Activated CD4-positive, CD25-positive, alpha-beta regulatory T cell (primary cell): ENCODE data around the gene LRTM2.
"Not testable (repeated sequence)": the region's sequence is repeated elsewhere in the genome, so short reads cannot be mapped to it uniquely, and the experiment has no call there.

Experiments used
- DNase-seq, 4 experiments: peaks; one replicate each; lab custom pipeline; 2025; lab: John Stamatoyannopoulos, UW

The LRTM2 gene

DNA sequence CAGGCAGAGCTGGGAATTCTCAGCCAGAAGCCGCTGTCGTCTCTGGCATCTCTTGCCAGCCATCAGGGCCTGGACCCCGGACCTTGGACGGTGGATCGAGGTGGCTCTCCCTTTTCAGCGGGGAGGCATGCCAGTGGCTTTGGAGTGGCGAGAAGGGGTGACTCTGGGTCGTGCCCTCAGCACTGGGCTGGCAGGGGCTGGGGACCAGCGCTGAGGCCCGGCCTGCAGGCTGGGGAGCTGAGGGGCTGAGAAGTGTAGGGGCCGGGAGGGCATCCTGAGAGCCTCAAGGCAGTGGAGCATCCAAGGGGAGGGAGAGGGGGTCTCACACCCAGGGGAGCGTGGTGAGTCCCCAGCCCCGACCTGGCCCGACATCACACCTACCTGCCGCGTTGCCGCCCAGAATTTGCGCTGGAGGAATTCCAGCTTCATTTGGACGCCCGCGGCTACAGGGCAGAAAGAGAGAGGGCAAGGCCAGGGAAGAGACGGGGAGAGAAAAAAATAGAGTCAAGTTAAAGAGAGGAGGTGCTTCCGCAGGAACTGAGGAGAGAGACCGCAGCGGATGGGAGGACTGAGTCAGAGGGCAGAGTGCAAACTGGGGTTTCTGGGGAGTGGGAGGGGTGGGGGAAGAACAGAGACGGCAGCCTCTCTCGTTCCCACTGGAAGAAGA is 9.0 kb upstream of the LRTM2 start:
- DNase-seq, result no peak

DNA sequence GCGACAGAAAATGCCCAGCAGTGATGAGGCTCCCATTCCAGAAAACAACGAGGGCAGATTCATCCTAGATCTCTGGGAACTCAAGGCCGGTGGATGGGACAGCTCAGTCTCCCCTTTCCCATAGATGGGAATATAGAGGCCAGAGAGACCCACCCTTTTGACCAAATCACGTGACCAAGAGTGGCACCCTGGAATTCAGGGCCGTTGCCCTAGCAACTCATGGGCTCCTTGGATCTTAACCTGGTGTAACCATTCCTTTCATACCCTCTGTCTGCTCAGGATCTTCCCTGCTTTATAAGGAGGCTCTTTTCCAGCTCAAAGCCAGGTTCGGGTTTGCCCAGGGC is 8.4 kb upstream of the LRTM2 start:
- no peak for DNase-seq

DNA sequence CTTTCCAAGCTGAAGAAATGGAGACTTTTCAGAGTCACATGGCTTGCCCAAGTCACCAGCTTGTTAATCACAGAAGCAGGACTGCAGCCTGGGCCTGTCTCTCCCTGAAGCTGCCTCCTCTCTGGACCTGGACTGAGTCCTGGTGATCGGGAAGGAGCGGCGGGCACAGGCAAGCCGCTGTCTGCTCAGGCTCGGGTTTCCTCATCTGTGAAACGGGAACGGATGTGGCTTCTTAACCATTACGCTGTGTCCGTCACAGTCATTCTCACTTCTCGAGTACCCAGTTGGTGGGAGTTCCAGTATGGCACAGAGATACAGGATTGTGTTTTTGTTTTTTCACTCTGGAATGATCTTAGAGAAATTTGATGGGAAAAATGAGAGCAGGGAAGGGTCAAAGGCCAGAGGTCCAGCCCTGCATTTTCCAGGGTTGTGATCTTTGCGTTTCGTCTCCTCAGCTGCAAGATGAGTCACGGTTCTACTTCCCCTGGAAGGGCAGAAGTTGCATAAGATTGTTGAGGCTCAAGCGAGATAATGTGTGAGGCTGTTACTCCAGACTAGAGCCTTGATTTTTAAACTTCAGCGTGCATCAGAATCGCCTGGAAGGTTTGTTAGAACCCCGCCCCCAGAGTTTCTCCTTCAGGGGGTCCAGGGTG is 7.6 kb upstream of the LRTM2 start:
- no peak for DNase-seq

DNA sequence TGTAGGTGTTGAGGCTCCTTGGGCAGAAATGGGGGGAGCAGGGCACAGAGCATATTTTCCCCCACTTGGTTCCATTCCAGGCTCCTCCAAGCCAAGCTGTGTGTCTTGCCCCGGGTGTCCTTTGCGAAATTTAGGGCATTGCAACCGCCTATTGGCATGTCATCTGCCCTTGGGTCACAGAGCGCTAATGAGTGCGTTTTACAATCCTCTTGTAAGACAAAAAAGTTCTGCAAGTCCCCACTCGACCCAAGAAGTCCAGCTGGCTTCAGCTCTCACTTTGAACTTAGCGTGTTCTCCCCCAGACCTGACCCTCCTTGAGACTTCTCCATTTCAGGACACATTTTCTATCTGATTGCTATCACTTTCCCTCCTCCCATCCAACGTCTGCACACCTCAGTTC is 6.1 kb upstream of the LRTM2 start:
- no peak for DNase-seq

DNA sequence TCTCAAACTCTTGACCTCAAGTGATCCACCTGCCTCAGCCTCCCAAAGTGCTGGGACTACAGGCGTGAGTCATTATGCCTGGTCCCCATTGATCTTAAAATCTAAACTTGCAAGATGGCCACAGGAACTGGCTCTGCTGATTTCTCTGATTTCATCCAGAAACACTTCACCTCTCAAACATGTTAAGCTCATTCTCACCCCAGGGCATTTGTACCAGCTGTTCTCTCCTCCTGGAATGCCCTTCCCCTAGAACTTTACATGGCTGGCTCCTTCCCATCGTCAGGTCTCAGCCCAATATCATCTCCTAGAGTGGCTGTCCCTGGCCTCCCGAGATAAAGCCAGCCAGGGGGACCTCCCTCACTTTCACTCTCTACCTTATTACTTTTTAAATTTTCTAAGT is 5.3 kb upstream of the LRTM2 start:
- DNase-seq, result no peak

DNA sequence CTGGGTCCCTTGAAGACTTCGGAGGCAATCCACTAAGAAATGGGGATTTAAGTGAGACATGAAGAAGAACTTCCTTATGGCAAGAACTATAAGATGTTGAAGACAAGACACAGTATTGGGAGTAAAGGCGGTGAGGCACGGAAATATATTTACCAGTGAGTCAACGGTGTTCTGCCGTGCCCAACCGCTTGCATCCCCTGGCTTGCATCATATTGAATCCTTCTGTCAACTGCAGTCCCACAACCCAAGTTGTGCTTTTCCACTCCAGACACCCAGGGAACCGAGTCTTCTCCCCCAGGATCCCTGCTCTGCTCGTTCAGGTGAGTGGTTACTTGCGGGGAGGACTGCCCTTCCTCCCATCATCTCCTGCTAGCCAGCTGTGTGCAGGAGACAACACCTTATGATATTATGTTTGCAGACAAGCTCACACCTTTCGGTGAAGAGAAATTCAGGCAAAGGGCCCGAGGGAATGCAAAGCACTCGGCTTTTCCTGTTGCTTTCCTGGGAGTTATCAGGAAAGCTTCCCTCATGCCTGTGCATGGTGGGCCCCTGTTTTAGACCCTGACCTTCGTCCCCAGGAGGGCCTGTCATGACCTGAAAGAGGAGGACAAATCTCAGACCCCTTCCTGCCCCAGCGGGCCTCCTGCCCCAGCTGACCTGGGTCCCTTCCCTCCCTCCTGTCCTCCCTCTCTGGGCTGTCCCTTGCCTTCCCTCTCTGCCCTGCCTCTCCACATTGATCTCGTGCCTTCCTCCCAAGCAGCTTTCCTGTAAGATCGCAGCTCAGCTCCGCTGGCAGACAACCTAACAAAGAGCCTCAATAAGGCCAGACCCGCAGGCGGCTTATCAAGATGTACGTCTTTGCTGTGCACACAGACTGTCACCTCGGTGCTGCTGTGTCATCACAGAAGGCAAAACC is 4.3 kb upstream of the LRTM2 start:
- DNase-seq, result no peak

DNA sequence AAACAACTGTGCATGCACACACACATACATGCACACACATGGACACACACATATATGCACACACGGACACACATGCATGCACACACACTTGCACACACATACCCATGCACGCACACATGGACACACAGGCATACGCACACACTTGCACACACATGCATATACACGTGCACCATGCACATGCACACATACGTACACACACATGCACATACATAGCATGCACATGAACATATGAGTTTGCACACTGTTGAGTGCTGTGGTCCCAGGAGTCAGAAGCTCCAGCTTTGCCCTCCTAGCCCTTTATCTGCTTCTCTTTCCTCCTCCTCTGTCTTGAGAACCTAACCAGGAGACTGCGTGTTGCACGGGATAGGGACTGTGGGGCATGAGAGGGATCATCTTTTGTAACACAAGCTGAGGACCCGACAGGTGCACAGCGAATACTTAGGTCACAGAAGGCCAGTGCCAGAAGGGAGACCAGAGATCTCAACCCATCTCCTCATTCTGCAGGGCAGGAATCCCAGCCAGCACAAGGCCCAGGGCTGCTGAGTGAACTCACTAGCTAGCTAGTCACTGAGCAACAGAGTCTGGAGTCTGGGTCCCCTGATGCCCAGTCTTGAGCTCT is 3.5 kb upstream of the LRTM2 start:
- DNase-seq, result no peak

DNA sequence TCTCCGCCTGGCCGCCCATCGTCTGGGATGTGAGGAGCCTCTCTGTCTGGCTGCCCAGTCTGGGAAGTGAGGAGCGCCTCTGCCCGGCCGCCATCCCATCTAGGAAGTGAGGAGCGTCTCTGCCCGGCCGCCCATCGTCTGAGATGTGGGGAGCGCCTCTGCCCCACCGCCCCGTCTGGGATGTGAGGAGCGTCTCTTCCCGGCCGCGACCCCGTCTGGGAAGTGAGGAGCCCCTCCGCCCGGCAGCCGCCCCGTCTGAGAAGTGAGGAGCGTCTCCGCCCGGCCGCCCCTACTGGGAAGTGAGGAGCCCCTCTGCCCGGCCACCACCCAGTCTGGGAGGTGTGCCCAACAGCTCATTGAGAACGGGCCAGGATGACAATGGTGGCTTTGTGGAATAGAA is 2.4 kb upstream of the LRTM2 start:
- DNase-seq, result not testable (repeated sequence)

DNA sequence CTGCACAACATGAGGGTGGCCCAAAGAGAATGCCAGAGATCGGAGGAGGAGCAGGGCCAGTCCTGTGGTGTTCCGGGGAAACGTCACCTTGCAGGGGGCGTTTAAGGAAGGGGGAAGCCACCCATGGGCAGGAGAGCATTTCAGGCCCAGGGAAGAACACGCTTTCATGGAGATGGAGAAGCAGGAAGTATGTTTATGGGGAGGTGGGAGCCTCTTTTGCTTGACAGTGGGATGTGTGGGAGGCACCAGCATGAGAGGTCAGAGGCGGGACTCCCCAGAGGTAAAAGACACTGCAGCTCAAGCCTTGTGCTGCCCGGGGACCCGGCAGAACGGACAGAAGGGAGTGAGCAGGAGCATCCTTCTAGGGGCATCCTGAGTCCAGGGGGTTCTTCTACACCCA is 1.3 kb upstream of the LRTM2 start:
- DNase-seq, result no peak

DNA sequence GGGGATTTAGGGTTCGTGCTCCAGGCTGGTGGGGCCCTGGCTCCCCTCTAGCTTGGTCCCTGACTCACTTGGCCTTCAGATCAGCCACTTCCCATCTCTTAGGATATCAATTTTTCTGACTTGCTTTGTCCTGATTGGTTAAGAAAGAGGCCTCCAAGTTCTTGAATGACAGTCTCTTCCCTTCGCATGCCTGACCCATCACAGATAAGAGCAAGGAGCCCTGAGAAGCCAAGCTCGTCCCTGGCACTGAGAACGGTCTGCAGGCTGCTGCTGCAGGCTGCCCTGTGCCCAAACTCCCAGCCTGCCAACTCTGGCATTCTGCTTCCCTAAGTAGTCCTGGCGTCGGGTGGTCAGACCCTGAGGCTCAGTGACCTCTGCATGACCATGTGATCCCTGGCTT is 794 bp upstream of the LRTM2 start:
- DNase-seq, result no peak

DNA sequence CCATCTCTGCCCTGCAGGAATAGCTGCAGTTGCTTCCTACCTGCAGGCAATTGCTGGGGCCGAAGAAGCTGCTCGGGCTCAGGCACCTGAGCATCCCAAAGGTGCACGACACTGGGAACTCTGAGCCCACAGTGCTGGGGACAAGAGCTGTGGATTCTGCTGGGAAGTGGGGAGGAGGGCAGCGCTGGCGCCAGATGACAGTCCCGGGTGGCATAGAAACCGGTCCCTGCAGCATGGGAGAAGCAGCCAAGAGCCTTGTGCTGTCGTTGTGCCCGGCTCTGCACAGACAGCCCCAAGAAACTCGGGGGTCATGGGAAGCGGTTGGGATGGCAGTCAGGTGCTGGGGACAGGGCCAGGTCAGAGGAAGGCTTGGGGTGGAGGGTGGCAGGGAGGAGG is 529 bp downstream of the LRTM2 start:
- no peak for DNase-seq

DNA sequence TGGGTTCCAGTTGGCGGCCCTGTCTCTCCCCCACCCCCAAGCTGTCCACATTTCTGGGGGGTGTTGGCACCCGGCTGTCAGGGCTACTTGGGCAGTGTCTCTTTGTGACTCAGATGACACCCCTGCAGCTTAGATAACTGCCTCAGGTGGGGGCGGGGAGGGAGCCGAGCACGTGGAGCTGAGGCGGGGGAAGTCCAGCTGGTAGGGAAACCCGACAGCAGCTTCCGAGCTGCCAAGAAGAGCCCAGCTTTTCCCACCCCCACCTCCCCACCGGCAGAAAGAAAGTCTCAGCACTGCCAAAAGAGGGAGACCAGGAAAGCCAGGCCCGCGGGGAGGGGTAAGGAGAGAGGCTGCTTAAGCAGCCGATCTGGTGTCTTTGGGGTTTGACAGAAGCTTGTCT is 1.4 kb downstream of the LRTM2 start:
- DNase-seq, result no peak

DNA sequence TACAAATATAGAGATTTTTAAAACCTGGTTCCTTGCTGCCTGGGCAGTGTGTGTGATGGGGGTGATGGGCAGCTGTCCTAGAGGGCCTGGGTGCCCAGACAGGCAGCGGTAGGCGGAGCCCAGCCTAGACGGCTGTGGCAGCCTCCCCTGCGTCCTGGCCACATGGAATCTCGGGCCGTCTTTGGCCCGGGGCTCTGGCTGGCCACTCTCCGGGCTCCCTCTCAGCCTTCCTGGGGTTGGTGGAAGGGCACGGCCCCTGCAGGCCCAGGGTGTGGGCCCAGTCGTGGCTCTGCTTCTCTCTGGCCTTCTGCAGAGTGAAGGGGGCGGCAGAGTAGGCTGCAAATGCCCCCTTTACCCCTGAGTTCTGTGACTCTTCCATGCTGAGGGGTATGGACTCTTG is 2.3 kb downstream of the LRTM2 start:
- DNase-seq, result no peak

DNA sequence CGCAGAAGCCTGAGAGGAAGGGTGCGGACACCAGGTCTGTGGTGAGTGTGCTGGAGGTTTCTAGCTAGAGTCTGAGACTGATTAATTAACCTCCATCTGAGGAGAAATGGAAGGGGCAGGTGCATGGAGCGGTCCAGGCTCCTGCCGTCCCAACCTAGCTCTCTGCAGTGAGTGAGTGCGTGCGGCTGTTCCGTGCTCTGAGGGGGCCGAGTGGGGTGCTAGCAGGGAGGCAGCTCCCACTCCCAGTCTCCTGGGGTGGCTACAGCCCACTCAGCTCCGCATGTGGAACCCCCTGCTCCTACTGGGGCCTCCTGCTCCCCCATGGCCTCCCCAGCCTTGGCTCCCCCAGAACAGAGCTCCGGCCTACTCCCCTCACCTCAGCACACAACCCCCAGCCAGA is 2.9 kb downstream of the LRTM2 start:
- DNase-seq, result no peak

DNA sequence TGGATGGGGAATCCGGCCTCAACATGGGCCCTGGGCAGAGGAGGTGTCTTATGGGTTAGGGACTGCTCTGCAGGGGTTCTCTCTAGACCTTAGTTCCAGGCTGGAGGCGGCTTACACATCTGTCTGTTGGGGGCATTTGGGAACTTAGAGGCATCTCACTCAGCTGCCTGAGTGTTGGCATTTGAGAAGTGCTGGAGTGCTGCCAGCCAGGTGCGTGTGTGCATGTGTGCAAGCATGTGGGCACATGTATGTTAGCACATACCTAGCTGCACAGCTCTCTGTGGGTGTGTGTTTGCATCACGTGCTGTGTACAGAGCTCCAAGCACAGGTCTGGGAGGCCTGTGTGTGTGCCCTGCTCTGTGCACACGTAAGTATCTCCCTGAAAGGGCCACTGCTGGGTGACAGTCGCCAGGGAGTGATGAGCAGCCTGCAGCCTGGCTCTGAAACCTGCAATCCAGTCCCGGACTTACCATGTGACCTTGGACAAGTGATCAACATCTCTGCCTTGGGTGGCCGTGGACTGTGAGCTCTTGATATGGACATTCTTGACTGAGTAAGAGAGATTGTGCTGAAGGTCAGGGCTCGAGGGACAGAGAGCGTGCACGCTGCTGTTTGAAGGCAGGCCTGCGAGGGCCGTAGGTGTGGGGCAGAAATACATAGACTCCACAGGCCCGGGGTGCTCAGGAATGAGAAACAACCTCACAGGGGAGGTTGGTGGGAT is 5.2 kb downstream of the LRTM2 start:
- no peak for DNase-seq

DNA sequence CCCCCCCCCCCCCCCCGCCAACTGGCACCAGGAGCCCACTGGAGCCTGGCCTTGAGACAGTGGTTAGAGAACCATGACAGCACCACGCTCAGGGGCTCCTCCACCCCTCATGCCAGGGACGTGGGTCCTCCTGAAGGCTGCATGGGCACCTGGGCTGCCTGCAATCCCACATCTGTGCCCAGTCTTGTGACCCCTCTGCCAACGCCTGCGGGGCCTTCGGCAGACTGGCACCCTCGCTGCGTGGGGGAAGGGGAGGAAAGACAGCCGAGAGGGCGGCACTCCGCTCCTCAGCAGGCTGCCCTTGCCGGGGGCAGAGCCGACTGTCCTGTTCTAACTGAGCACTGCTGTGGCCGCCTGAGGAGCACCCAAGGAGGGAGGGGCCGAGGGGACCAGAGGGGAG is 6.0 kb downstream of the LRTM2 start:
- no peak for DNase-seq

DNA sequence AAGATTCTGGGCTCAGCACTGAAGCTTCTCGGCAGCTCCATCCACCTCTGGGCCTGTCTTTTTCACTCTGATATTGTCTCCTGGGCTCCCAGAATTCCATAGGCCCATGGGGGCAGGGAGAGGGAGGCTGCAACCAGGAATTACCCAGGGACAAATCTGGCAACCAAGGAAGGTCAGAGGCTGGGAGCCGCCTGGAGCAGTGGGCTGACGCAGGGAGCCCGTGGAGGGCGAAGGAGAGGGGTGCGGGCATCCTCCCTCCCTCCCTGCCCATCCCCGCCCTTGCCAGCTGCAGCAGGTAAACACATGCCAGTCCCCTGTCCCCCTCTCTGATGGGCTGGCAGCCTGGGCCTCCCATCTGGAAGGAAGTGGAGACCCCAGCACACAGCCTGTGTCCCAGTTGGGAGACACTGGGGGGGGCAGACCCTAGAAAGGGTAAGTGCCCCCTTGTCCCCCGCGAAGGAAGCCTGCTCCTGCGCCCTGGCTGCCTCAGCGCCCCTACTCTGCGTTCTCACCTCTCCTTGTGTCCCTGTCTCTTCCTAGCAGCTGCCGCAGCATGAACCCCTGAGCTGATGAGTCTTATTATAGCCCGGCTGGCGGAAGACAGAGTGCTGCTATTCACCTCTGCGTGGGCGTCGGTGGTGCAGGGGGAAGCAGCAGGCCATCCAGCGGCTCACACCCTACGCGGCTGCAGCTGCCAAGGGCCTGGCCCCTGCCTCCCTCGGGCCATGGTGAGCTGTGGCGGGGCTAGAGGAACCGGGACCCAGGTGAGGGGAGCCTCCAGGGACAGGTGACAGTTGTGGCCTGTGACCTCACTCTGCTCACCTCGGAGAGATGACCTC is 6.7 kb downstream of the LRTM2 start:
- no peak for DNase-seq

DNA sequence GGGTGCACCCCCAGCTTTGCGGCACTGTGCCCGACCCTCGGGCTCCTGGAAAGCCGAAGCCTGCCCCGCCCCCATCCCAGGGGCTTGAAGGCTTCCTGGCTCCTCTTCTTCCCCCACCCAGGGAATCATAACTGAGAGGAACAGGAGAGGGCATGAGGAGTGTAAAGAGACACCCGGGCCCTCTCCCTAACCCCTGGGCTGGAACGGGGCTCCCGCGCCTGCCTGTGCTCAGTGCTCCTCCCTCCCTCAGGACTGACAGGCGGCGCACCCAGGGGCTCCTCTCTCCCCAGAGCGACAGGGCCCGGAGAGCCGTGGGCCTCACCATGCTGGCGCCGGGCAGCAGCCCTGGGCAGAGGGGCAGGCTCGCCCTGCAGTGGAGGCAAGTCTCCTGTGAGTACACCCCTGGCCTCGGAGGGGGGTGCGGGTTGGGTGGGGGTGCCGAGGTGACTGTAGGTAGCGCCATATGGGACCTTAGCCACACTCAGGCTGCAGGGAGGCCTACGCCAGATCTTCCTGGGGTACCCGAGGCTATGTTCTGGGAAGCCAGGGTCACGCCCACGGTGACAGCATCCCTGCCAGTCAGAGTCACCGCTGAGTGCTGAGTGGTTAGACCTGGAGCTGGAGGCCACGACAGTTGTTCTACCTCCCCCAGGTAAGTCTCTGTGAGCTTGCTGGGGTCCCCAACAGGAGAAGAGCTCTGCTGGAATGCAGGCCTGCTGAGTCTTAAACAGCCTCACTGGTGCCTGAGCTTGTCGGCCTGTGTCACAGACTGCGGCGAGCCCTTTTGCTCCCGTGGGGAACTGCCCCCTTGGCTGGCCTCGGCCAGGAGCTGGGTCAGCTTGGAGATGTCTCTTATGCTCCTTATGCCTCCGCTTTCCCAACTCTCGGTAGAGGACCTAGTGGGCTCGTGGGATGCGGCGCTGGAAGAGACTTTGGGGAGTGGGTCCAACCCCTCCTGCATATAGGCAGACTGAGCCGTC is 7.8 kb downstream of the LRTM2 start:
- no peak for DNase-seq

DNA sequence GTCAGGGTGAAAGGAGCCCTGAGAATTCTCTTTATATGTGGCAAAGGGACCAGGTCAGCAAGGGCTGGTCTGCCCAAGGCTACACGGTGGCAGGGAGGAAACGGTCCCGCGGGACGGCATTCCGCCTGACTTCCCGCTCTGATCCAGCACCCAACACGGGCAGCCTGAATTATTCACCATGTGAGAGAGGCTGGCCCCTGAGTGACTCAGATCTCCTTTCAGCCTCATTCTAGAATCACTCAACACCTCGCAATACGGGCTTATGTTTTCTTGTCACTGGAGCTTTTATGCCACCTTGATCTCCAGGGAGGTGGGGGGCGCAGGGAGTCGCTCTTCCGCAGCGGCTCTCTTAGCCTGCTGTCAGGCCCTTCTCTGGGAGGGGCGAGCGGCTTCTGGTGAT is 8.5 kb downstream of the LRTM2 start:
- no peak for DNase-seq

DNA sequence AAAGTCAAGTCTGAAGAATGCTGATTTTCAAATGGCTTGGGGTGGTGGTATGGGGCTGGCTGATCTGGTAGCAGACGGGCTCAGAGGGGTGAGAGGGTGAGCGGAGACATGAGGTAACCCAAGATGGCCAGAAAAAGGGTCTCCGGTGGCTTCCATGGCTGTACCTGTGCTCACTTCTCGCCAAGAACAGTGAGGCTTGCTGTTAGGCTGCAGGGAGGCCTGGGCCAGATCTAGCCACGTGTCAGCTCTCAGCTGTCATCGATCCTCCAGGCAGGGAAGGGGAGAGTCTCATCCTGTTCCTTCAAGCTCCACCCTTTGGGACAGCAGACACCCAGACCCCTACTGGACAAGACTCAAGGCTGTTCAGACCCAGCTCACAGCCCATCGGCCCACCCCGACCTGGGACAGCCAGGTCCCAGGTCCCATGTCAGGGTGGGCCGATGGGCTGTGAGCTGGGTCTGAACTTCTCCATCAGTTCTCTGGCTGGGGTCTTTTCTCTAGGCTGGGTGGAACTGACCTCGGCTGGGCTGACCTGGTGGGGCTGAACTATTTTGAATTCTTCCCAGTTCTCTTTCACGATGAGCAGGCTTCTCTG is 9.0 kb downstream of the LRTM2 start:
- no peak for DNase-seq
